Stimulated activated CD8-positive, alpha-beta memory T cell treated with anti-CD3 and anti-CD28 coated beads, Interleukin-7, amount 100 ng/mL, for 4 hours (primary cell): Measurements from ENCODE around the gene GABARAPL2.
A peak's percentile ranks its signal among the peaks of the same experiment; 100 is the strongest.

Experiments
- DNase-seq, 2 donors: peaks; one replicate each; pipeline ENCODE4 v3.0.0-alpha.2; 2020; ENCODE audit warnings: low read depth in 2 of 2

The GABARAPL2 gene

GRCh38 chr16:75555213-75555706 lies 10.9 kb upstream of the GABARAPL2 start:
- no peak for DNase-seq

- DNase-seq = peak; percentile 93 to 95
These were observed 10.3 kb upstream of the GABARAPL2 start, which contains the start of gene TMEM231 for GRCh38 chr16:75555707-75556430. Gene TMEM231 (minus strand): TSS chr16:75556252. CDS start chr16:75556209, 43 bp downstream.

GRCh38 chr16:75556431-75556950 lies 9.7 kb upstream of the GABARAPL2 start:
- no peak for DNase-seq

- no peak for DNase-seq
These were observed 7.3 kb upstream of the GABARAPL2 start for GRCh38 chr16:75558846-75559401.

- DNase-seq = no peak
These were observed 6.4 kb upstream of the GABARAPL2 start for GRCh38 chr16:75559564-75560372.

- no peak for DNase-seq
These were observed 539 bp upstream of the GABARAPL2 start for GRCh38 chr16:75565640-75566039.

- DNase-seq = no peak
These were observed 628 bp downstream of the GABARAPL2 start for GRCh38 chr16:75566758-75567255.

- no peak for DNase-seq
These were observed 1.7 kb downstream of the GABARAPL2 start for GRCh38 chr16:75567911-75568310.

GRCh38 chr16:75570396-75571065 lies 4.4 kb downstream of the GABARAPL2 start:
- no peak for DNase-seq

- DNase-seq = no peak
These were observed 6.8 kb downstream of the GABARAPL2 start for GRCh38 chr16:75572864-75573542.

GRCh38 chr16:75573955-75574354 lies 7.8 kb downstream of the GABARAPL2 start:
- DNase-seq = no peak

GRCh38 chr16:75575958-75576357 lies 9.8 kb downstream of the GABARAPL2 start:
- no peak for DNase-seq

- no peak for DNase-seq
These were observed 10.2 kb downstream of the GABARAPL2 start for GRCh38 chr16:75576384-75576811.

- no peak for DNase-seq
These were observed 12.0 kb downstream of the GABARAPL2 start for GRCh38 chr16:75578212-75578611.

- DNase-seq = no peak
These were observed 12.5 kb downstream of the GABARAPL2 start for GRCh38 chr16:75578725-75579124.

GRCh38 chr16:75579281-75579834 lies 13.2 kb downstream of the GABARAPL2 start:
- no peak for DNase-seq

- no peak for DNase-seq
These were observed 17.9 kb downstream of the GABARAPL2 start for GRCh38 chr16:75584108-75584507.

GRCh38 chr16:75588716-75589115 lies 22.5 kb downstream of the GABARAPL2 start:
- DNase-seq = no peak

- no peak for DNase-seq
These were observed 23.1 kb downstream of the GABARAPL2 start for GRCh38 chr16:75589306-75589705.
